Uterus (tissue), 2 donors: ENCODE measurements around the gene NRXN3.

Experiments
- CTCF ChIP-seq, 4 experiments: fragments of 200-600 bp in 2 of 4; fragments of 450-650 bp in 2 of 4; sonication (generic) in 2 of 4; IDR thresholded peaks; one replicate each; pipeline ENCODE4 v1.5.1; 2016 to 2019; ENCODE audit warnings: antibody characterized with exemption in 4 of 4, mild to moderate bottlenecking in 2 of 4, moderate library complexity in 1 of 4
- POLR2A ChIP-seq, 2 donors: fragments of 450-650 bp; IDR thresholded peaks; one replicate each; pipeline ENCODE4 v1.6.1; 2016; ENCODE audit warnings: antibody characterized with exemption in 2 of 2, mild to moderate bottlenecking in 1 of 2, moderate library complexity in 1 of 2

- TF ChIP-seq CTCF (IDR thresholded peaks at IDR 0.05) (no peak), POLR2A (IDR thresholded peaks at IDR 0.05) (no peak)
Observed at GRCh38 chr14:78220273-78220672, 50.1 kb downstream of the NRXN3 start.
